ENCODE data around the gene C4orf50. TPM values are rescaled to one million over a fixed set of nuclear protein-coding genes. Genes with fewer than 3 reads are reported as not detected.

Gene C4orf50
- total RNA-seq, 2 donors from 2014 or later: not detected

DNA sequence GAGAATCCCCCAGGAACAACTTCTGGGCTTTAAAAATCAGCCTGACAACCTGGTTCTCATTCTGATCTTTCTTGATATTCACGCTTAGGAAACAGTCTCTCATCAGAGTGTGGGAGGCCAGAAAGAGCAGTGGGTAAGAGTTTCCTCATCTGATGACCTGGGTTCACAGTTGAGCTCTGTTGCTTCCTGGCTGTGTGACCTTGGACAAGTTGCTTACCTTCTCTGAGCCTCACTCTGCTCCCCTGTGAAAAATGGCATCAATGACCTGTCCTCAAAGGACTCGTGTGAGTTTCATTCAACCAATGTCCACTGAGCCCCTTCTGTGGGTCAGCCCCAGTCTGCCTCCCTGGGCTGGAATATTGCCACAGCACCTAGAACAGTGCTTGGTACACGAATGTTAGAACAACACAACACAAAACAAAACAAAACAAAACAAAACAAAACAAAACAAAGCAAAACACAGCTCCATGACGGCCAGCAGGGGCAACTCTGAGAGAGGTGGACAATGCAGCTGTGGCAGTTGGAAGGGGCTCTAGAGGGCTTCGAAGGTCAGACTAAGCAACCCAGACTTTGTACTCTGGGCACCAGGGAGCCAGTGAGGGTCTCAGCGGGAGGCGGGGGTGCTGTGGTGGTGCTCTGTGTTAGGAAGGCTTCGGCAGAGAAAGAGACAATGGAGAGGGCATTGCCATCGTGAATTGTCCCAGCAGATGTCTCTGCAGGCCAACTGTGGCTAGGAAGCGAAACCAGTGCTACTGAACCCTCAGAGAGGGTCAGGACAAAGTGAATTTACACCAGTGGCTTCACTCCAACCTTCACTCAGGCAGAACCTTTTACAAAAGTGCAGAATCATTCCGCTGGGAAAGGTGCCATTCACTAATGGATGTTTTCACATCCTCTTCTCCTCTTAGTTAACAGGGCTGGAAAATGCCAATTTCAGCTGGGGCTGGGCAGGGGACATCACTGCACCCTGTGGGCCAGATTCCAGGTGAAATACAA lies 14.3 kb upstream of the C4orf50 start:
- Histone ChIP-seq H3K36me3 (no peaks in the 10 kb centered on the region), H3K4me1 (peaks cover 0 to 7% of the 10 kb centered on the region in 2 donors), H3K27ac (no peak overlapping the region), H3K4me3 (no peak overlapping the region), H3K27me3 (no peaks in the 10 kb centered on the region), H3K9me3 (no peaks in the 10 kb centered on the region)
- TF ChIP-seq, protein P1, sequence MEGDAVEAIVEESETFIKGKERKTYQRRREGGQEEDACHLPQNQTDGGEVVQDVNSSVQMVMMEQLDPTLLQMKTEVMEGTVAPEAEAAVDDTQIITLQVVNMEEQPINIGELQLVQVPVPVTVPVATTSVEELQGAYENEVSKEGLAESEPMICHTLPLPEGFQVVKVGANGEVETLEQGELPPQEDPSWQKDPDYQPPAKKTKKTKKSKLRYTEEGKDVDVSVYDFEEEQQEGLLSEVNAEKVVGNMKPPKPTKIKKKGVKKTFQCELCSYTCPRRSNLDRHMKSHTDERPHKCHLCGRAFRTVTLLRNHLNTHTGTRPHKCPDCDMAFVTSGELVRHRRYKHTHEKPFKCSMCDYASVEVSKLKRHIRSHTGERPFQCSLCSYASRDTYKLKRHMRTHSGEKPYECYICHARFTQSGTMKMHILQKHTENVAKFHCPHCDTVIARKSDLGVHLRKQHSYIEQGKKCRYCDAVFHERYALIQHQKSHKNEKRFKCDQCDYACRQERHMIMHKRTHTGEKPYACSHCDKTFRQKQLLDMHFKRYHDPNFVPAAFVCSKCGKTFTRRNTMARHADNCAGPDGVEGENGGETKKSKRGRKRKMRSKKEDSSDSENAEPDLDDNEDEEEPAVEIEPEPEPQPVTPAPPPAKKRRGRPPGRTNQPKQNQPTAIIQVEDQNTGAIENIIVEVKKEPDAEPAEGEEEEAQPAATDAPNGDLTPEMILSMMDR (IDR thresholded peaks at IDR 0.05): peak in 1 of 2 donors; percentile 23
- DNase-seq (ENCODE audit: low spot score): no peak

DNA sequence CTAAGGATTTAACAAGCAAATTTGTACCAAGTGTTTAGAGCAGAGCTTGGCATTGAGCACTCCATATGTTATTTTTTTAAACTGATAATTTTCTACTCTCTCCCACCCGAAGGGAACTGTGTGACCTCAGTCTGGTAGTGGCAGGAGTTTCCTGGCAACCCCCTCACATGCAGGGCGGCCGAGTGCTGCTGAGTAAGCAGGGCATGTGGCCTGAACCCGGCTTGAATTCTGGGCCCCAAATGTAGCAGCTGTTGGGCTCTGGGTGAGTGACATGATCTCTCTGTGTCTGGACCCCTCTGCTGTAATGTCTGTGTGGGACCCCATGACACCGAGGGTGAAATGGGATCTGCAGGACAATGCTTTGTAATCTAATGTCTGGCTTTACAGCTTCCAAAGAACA lies 13.6 kb upstream of the C4orf50 start:
- H3K27me3 ChIP-seq: no peaks in the 10 kb centered on the region
- no peak for DNase-seq (ENCODE audit: low spot score)
- no peaks in the 10 kb centered on the region for H3K9me3 ChIP-seq
- H3K27ac ChIP-seq: no peak overlapping the region
- H3K4me3 ChIP-seq: no peak overlapping the region
- peaks cover 0 to 7% of the 10 kb centered on the region in 2 donors for H3K4me1 ChIP-seq
- no peaks in the 10 kb centered on the region for H3K36me3 ChIP-seq
- TF ChIP-seq, protein P1 (IDR thresholded peaks at IDR 0.05): no peak

DNA sequence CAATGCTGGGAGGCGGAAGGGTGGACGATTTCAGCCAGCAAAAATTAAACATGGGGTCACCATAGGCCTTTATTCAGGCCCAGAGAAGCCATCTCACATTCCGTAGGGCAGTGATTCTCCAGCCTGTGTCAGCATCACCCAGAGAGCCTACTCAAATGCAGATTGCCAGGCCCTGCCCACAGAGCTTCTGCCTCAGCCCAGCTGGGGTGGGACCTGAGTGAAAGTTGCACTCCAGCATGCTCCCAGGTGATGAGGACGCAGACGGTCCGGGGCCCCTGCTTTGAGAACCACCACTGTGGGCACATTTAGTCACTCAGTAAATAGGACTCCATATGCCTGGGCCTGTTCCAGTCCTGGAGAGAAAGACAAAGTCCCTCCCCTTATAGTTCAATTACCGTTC lies 12.4 kb upstream of the C4orf50 start:
- H3K4me1 ChIP-seq: peaks cover 0 to 7% of the 10 kb centered on the region in 2 donors
- H3K9me3 ChIP-seq: no peaks in the 10 kb centered on the region
- H3K4me3 ChIP-seq: no peak overlapping the region
- no peaks in the 10 kb centered on the region for H3K36me3 ChIP-seq
- TF ChIP-seq, protein P1 (IDR thresholded peaks at IDR 0.05): no peak
- H3K27ac ChIP-seq: no peak overlapping the region
- no peaks in the 10 kb centered on the region for H3K27me3 ChIP-seq
- DNase-seq (ENCODE audit: low spot score): no peak

DNA sequence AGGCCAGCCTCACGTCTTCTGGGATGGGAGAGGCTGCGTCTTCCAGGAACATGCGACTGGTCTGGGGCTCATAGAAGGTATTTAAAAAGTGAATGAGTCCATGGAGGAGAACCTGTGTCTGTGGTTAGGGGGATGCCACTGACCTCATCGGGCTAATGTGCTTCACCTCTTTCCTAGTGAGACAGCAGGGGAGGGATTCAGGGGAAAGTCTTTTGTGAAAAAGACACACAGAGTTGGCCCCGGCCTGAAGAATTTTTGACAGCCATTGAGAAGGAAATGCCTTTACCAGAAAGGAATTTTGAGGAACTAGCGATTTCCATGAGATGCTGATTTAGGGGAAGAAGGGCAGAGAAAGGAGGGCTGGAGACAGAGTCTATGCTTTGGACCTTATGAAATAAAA lies 11.0 kb upstream of the C4orf50 start:
- H3K4me3 ChIP-seq: no peak overlapping the region
- TF ChIP-seq, protein P1 (IDR thresholded peaks at IDR 0.05): no peak
- H3K9me3 ChIP-seq: no peaks in the 10 kb centered on the region
- no peaks in the 10 kb centered on the region for H3K27me3 ChIP-seq
- H3K36me3 ChIP-seq: no peaks in the 10 kb centered on the region
- no peak for DNase-seq (ENCODE audit: low spot score)
- H3K4me1 ChIP-seq: peaks cover 0 to 7% of the 10 kb centered on the region in 2 donors
- H3K27ac ChIP-seq: no peak overlapping the region

DNA sequence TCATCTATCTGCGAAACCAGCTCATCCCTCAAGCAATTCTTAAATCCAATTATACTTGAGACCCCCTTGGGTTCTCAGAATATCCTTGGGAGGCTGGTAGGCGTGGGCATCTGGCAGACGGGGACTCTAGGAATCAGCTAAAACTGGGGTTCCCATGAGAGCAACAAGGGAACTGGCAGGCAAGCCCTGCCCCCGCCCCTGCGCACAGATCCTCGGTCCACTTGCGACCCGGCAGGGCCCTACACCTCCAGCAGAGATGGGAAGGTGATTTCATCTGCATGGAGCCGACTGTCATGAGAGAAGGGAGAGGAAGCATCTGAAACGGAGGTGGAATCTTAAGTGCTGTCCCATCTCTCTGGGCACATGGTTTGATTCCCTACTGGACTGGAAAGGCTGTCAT lies 9.9 kb upstream of the C4orf50 start:
- Histone ChIP-seq H3K27me3 (no peaks in the 10 kb centered on the region), H3K36me3 (no peaks in the 10 kb centered on the region), H3K4me3 (no peak overlapping the region), H3K4me1 (peaks cover 0 to 7% of the 10 kb centered on the region in 2 donors), H3K9me3 (no peaks in the 10 kb centered on the region), H3K27ac (no peak overlapping the region)
- no peak for DNase-seq (ENCODE audit: low spot score)
- TF ChIP-seq, protein P1 (IDR thresholded peaks at IDR 0.05): no peak
